Loucy (cell line): Measurements from ENCODE around the gene ARL16.
A peak's percentile ranks its signal among the peaks of the same experiment; 100 is the strongest.

Source experiments
- H2AFZ ChIP-seq: fragments of 200-600 bp; sonication (generic); 2 replicates; pipeline ENCODE4 v1.6.0; 2016; ENCODE audit warnings: antibody characterized with exemption, mild to moderate bottlenecking, low read length, moderate library complexity
- H3F3A ChIP-seq: fragments of 200-600 bp; 2 replicates; pipeline ENCODE4 v1.6.0; 2016; ENCODE audit warnings: antibody characterized with exemption, low read depth, mild to moderate bottlenecking
- H3K27me3 ChIP-seq: fragments of 200-600 bp; sonication (generic); 2 replicates; pipeline ENCODE4 v1.6.1; 2014; ENCODE audit warnings: low read length, mild to moderate bottlenecking; ENCODE audit not compliant: insufficient read depth, poor library complexity, severe bottlenecking
- H3K36me3 ChIP-seq: fragments of 200-600 bp; sonication (generic); 2 replicates; pipeline ENCODE4 v1.6.1; 2016; ENCODE audit warnings: low read length; ENCODE audit not compliant: insufficient read depth
- H3K4me1 ChIP-seq: fragments of 200-600 bp; sonication (generic); 2 replicates; pipeline ENCODE4 v1.5.1; 2014; ENCODE audit warnings: low read length, mild to moderate bottlenecking; ENCODE audit not compliant: insufficient read depth, poor library complexity, severe bottlenecking
- H3K4me2 ChIP-seq: fragments of 200-600 bp; sonication (generic); 2 replicates; pipeline ENCODE4 v1.6.0; 2014; ENCODE audit warnings: antibody characterized with exemption, low read length, low read depth, mild to moderate bottlenecking; ENCODE audit not compliant: poor library complexity, severe bottlenecking
- H3K4me3 ChIP-seq: fragments of 200-600 bp; sonication (generic); 2 replicates; pipeline ENCODE4 v1.5.1; 2014; ENCODE audit warnings: low read length, mild to moderate bottlenecking, mixed read lengths; ENCODE audit not compliant: poor library complexity, severe bottlenecking
- H3K79me2 ChIP-seq: fragments of 200-600 bp; sonication (generic); 2 replicates; pipeline ENCODE4 v1.6.1; 2014; ENCODE audit warnings: low read length; ENCODE audit not compliant: insufficient read depth
- H3K9ac ChIP-seq: fragments of 200-600 bp; sonication (generic); 2 replicates; pipeline ENCODE4 v1.6.0; 2014; ENCODE audit warnings: mild to moderate bottlenecking, low read depth, low read length, moderate library complexity; ENCODE audit not compliant: poor library complexity, severe bottlenecking
- H3K9me2 ChIP-seq: fragments of 200-600 bp; sonication (generic); replicated peaks from 2 replicates; pipeline ENCODE4 v1.6.1; 2016; ENCODE audit warnings: low read depth, low read length, mixed read lengths
- H3K9me3 ChIP-seq: fragments of 200-600 bp; sonication (generic); 2 replicates; pipeline ENCODE4 v1.6.1; 2014; ENCODE audit warnings: mild to moderate bottlenecking, antibody characterized with exemption, low read length, low read depth; ENCODE audit not compliant: insufficient read depth
- H4K20me1 ChIP-seq: fragments of 200-600 bp; sonication (generic); 2 replicates; pipeline ENCODE4 v1.6.0; 2014; ENCODE audit warnings: antibody characterized with exemption, low read length, mild to moderate bottlenecking; ENCODE audit not compliant: insufficient read depth, poor library complexity, severe bottlenecking
- EZH2phosphoT487 ChIP-seq: fragments of 200-600 bp; IDR thresholded peaks from 2 replicates; pipeline ENCODE4 v1.6.1; 2018; ENCODE audit warnings: antibody characterized with exemption, mild to moderate bottlenecking, moderate library complexity, borderline replicate concordance
- TF ChIP-seq, protein P1 (sequence below): fragments of 200-600 bp; sonication (generic); conservative IDR thresholded peaks from 2 replicates; pipeline ENCODE4 v1.5.1; 2014; ENCODE audit warnings: mild to moderate bottlenecking, antibody characterized with exemption, low read length

The ARL16 gene

DNA sequence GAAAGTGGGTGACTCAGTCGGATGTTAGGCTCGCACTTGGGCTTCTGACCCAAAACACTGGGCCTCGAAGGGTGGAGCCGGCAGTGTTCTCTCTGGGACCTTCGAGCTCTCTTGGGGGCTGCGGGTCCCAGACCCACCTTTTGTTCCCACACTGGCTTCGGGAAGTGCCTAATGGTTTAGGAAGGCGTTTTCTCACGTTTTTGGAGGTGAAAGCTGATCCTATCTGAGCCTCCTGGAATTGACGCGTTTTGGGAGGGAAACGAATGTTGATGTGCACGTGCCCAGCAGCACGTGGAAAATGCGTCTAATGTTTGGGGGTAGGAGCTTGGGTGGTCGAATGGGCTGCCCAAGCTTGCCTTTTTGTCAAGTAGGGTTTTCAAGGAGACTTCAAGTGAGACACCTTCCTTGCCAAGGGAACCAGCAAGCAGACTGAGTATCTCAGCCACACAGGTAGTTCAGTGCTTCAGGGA is 880 bp upstream of the ARL16 start:
- H3K27me3 ChIP-seq = no peaks in the 10 kb centered on the region
- TF ChIP-seq, protein P1, sequence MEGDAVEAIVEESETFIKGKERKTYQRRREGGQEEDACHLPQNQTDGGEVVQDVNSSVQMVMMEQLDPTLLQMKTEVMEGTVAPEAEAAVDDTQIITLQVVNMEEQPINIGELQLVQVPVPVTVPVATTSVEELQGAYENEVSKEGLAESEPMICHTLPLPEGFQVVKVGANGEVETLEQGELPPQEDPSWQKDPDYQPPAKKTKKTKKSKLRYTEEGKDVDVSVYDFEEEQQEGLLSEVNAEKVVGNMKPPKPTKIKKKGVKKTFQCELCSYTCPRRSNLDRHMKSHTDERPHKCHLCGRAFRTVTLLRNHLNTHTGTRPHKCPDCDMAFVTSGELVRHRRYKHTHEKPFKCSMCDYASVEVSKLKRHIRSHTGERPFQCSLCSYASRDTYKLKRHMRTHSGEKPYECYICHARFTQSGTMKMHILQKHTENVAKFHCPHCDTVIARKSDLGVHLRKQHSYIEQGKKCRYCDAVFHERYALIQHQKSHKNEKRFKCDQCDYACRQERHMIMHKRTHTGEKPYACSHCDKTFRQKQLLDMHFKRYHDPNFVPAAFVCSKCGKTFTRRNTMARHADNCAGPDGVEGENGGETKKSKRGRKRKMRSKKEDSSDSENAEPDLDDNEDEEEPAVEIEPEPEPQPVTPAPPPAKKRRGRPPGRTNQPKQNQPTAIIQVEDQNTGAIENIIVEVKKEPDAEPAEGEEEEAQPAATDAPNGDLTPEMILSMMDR = no peak
- no peak for TF ChIP-seq EZH2phosphoT487
- H3K9ac ChIP-seq = peak overlapping the region; percentile 91
- H4K20me1 ChIP-seq = peaks cover 20% of the 10 kb centered on the region
- H3K36me3 ChIP-seq = peaks cover 27% of the 10 kb centered on the region; the same call in 1 of the 2 replicates
- H3K4me1 ChIP-seq = peaks cover 15% of the 10 kb centered on the region
- H3K79me2 ChIP-seq = peaks cover 86% of the 10 kb centered on the region
- no peaks in the 10 kb centered on the region for H3K9me2 ChIP-seq
- no peaks in the 10 kb centered on the region for H3K9me3 ChIP-seq
- H3K4me2 ChIP-seq = peak overlapping the region; percentile 100
- no peaks in the 10 kb centered on the region for H3F3A ChIP-seq
- H2AFZ ChIP-seq = no peak overlapping the region
- H3K4me3 ChIP-seq = peak overlapping the region; percentile 91

GRCh38 chr17:81683208-81683583 is 401 bp downstream of the ARL16 start:
- H3K36me3 ChIP-seq = peaks cover 15% of the 10 kb centered on the region; the same call in 1 of the 2 replicates
- H3K4me2 ChIP-seq = peak overlapping the region; percentile 86
- H3F3A ChIP-seq = no peaks in the 10 kb centered on the region
- peak overlapping the region; percentile 91 for H3K9ac ChIP-seq
- no peaks in the 10 kb centered on the region for H3K9me2 ChIP-seq
- H3K27me3 ChIP-seq = no peaks in the 10 kb centered on the region
- no peaks in the 10 kb centered on the region for H3K9me3 ChIP-seq
- peaks cover 75% of the 10 kb centered on the region for H3K79me2 ChIP-seq
- H2AFZ ChIP-seq = peak overlapping the region; percentile 77
- TF ChIP-seq, protein P1 = no peak
- TF ChIP-seq EZH2phosphoT487 = no peak
- H3K4me1 ChIP-seq = peaks cover 15% of the 10 kb centered on the region
- peaks cover 20% of the 10 kb centered on the region for H4K20me1 ChIP-seq
- H3K4me3 ChIP-seq = peak overlapping the region; percentile 91

DNA sequence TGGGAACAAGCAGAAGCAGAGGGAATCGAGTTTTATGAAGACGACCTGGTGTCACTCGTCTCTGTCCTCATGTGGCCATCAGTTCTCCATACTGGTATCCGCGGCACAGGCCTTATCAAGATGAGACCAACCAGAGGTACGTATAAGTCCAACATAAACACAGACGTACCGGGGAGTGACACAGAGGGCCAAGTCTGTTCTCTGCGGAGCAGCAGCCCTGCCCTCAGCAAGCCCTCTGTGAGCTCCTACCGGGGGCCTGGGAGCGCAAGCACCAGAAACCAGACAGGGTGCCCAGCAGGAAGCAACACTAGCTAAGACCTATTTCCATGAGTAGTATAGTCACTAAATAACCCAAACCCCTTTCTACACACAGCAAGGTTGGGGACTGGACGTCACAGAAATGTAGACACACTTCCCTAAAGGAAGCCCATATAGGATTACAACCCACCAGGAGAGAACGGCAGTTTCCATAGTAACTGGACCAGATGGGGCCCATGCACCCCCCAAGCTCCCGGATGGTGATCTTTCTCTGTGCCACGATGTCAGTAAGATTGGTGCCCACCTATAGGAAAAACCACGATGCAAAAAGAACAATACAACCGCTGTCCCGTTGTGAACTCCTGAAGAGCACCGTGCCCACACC is 911 bp downstream of the ARL16 start:
- no peaks in the 10 kb centered on the region for H3K27me3 ChIP-seq
- H3K4me3 ChIP-seq = peak overlapping the region; percentile 91
- peak overlapping the region; percentile 91 for H3K9ac ChIP-seq
- H3K4me1 ChIP-seq = peaks cover 15% of the 10 kb centered on the region
- 0 out of 2 replicates have a peak overlapping the region, but pooled peaks have one; percentile 77 for H2AFZ ChIP-seq
- H3K4me2 ChIP-seq = peak overlapping the region; percentile 86
- TF ChIP-seq, protein P1 = no peak
- TF ChIP-seq EZH2phosphoT487 = no peak
- no peaks in the 10 kb centered on the region for H3K9me3 ChIP-seq
- no peaks in the 10 kb centered on the region for H3F3A ChIP-seq
- H3K79me2 ChIP-seq = peaks cover 70% of the 10 kb centered on the region
- H4K20me1 ChIP-seq = peaks cover 20% of the 10 kb centered on the region
- H3K9me2 ChIP-seq = no peaks in the 10 kb centered on the region
- peaks cover 15% of the 10 kb centered on the region; the same call in 1 of the 2 replicates for H3K36me3 ChIP-seq
